ENCODE measurements around the gene RNF217. TPM values are rescaled to one million over a fixed set of nuclear protein-coding genes. Genes with fewer than 3 reads are reported as not detected.

The RNF217 gene
- total RNA-seq, 1 donor from 2014 or later, result not detected

- ATAC-seq (ENCODE audit: low read depth) (no peak), DNase-seq (no peak)
- Mint-ChIP-seq H3K36me3 (ENCODE audit: low read depth) (no peaks in the 10 kb centered on the region), H3K4me1 (no peaks in the 10 kb centered on the region), H3K4me3 (no peak overlapping the region), H3K27me3 (no peaks in the 10 kb centered on the region), H3K9me3 (no peaks in the 10 kb centered on the region), H3K27ac (no peak overlapping the region)
- intact Hi-C loops (cut with micrococcal nuclease), result no loop called here
- no peak for TF ChIP-seq CTCF (IDR thresholded peaks at IDR 0.05)
- CTCF ChIA-PET, result no interaction called here
- POLR2A ChIA-PET, result no interaction called here
Measured at GRCh38 chr6:124995131-124995530, 32.9 kb downstream of the RNF217 start.

GRCh38 chr6:124995645-124996325 lies 33.5 kb downstream of the RNF217 start:
- TF ChIP-seq CTCF (IDR thresholded peaks at IDR 0.05), result no peak
- ATAC-seq (ENCODE audit: low read depth), result no peak
- Mint-ChIP-seq H3K36me3 (ENCODE audit: low read depth) (no peaks in the 10 kb centered on the region), H3K27me3 (no peaks in the 10 kb centered on the region), H3K4me3 (no peak overlapping the region), H3K4me1 (no peaks in the 10 kb centered on the region), H3K9me3 (no peaks in the 10 kb centered on the region), H3K27ac (no peak overlapping the region)
- ChIA-PET CTCF (no interaction called here), POLR2A (no interaction called here)
- no peak for DNase-seq
- intact Hi-C loops (cut with micrococcal nuclease), result no loop called here

GRCh38 chr6:124996411-124996810 lies 34.2 kb downstream of the RNF217 start:
- no peak for ATAC-seq (ENCODE audit: low read depth)
- no peak for TF ChIP-seq CTCF (IDR thresholded peaks at IDR 0.05)
- no peak for DNase-seq
- intact Hi-C loops (cut with micrococcal nuclease), result no loop called here
- H3K27me3 Mint-ChIP-seq, result no peaks in the 10 kb centered on the region
- H3K4me3 Mint-ChIP-seq, result no peak overlapping the region
- no peaks in the 10 kb centered on the region for H3K36me3 Mint-ChIP-seq (ENCODE audit: low read depth)
- ChIA-PET POLR2A (no interaction called here), CTCF (no interaction called here)
- no peak overlapping the region for H3K27ac Mint-ChIP-seq
- H3K4me1 Mint-ChIP-seq, result no peaks in the 10 kb centered on the region
- no peaks in the 10 kb centered on the region for H3K9me3 Mint-ChIP-seq

GRCh38 chr6:124997196-124997875 lies 35.1 kb downstream of the RNF217 start:
- Mint-ChIP-seq H3K4me3 (no peak overlapping the region), H3K27ac (no peak overlapping the region), H3K36me3 (ENCODE audit: low read depth) (no peaks in the 10 kb centered on the region), H3K4me1 (no peaks in the 10 kb centered on the region), H3K27me3 (no peaks in the 10 kb centered on the region), H3K9me3 (no peaks in the 10 kb centered on the region)
- DNase-seq (no peak), ATAC-seq (ENCODE audit: low read depth) (no peak)
- intact Hi-C loops (cut with micrococcal nuclease), result no loop called here
- no peak for TF ChIP-seq CTCF (IDR thresholded peaks at IDR 0.05)
- POLR2A ChIA-PET, result no interaction called here
- CTCF ChIA-PET, result no interaction called here

GRCh38 chr6:124999105-124999764 lies 37.0 kb downstream of the RNF217 start:
- no peak overlapping the region for H3K27ac Mint-ChIP-seq
- intact Hi-C loops (cut with micrococcal nuclease), result no loop called here
- POLR2A ChIA-PET, result no interaction called here
- no peak for TF ChIP-seq CTCF (IDR thresholded peaks at IDR 0.05)
- H3K9me3 Mint-ChIP-seq, result no peaks in the 10 kb centered on the region
- CTCF ChIA-PET, result no interaction called here
- DNase-seq (no peak), ATAC-seq (ENCODE audit: low read depth) (no peak)
- no peaks in the 10 kb centered on the region for H3K4me1 Mint-ChIP-seq
- no peak overlapping the region for H3K4me3 Mint-ChIP-seq
- no peaks in the 10 kb centered on the region for H3K36me3 Mint-ChIP-seq (ENCODE audit: low read depth)
- H3K27me3 Mint-ChIP-seq, result no peaks in the 10 kb centered on the region

All from activated B cell treated with CpG ODN at 0.5 μM for 24 hours (primary cell).